ENCODE measurements around the gene SCML2.

DNA sequence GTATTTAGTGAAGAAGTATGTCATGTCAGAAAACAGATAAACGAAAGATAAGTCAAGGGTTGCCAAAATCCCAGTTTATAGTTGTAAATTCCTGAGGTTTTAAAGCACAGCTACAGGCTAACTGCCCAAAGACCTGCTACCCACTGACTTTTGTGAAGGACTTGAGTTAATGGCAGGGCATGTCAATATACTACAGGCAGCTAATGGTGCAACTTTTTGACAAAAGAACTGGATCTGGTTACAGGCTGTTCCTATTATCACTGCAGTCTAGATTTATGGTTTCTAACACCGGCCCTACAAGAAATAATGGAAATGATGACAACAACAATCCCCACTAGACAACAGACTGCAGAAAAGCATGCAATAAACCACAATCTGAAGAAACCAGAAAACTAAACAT lies 6.4 kb downstream of the SCML2 start:
- TF ChIP-seq, protein P1, sequence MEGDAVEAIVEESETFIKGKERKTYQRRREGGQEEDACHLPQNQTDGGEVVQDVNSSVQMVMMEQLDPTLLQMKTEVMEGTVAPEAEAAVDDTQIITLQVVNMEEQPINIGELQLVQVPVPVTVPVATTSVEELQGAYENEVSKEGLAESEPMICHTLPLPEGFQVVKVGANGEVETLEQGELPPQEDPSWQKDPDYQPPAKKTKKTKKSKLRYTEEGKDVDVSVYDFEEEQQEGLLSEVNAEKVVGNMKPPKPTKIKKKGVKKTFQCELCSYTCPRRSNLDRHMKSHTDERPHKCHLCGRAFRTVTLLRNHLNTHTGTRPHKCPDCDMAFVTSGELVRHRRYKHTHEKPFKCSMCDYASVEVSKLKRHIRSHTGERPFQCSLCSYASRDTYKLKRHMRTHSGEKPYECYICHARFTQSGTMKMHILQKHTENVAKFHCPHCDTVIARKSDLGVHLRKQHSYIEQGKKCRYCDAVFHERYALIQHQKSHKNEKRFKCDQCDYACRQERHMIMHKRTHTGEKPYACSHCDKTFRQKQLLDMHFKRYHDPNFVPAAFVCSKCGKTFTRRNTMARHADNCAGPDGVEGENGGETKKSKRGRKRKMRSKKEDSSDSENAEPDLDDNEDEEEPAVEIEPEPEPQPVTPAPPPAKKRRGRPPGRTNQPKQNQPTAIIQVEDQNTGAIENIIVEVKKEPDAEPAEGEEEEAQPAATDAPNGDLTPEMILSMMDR (IDR thresholded peaks at IDR 0.05): no peak
- TF ChIP-seq POLR2AphosphoS5 (IDR thresholded peaks at IDR 0.05; ENCODE audit: insufficient read depth in 1 of 2, low read depth in 1 of 2): no peak
